ENCODE data around the gene MFAP3L. TPM values are rescaled to one million over a fixed set of nuclear protein-coding genes. Genes with fewer than 3 reads are reported as not detected.

The MFAP3L gene
- total and polyA plus RNA-seq, 11 donors, result 0.76 to 5.9 (median 3.2) TPM

DNA sequence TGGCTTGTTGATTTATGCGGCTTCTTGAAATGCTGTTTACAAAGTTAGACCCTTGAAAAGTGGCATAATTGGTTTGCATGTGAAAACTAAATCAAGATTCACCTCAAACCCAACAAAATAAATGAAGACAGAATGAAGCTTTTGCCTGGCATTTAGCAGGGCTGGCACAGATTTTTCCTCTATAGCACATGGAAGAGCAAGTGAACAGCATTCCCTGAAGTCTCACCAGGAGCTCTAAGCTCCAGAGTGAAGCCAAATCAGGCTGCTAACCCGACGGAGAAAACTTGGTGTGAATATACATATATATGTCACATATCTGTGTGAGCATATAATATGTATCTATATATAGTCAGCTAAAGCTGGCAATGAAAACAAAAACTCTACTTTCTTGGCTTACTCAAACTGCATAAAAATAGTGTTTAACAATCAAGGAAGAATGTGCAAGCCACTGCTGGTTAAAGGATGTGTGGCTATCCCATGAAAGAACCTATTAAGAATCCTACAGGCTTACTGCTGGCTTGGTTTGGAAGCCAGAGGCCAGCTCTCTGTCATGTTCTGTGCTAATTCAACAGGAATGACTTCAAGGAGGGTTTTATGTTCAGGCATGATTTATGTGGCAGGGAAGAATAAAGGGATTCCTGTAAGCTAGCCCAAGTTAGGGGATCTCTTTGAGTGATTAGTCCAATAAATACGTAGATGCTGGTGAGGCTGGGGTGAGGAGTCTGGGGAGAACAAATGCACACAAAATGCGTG lies 69.9 kb downstream of the MFAP3L start:
- ATAC-seq (no peak), DNase-seq (no peak)
- H3K4me1 ChIP-seq, result no peaks in the 10 kb centered on the region
- intact Hi-C loops (cut with DNase I), result no loop called here
- peaks cover 0 to 4% (median 0%) of the 10 kb centered on the region in 9 donors for H3K27me3 ChIP-seq
- peaks cover 0 to 3% (median 0%) of the 10 kb centered on the region in 12 donors for H3K9me3 ChIP-seq
- 69 to 82% (median 75%) methylated on average over 5 of the region's 5 CpGs for WGBS, 4 donors
- TF ChIP-seq, protein P1, sequence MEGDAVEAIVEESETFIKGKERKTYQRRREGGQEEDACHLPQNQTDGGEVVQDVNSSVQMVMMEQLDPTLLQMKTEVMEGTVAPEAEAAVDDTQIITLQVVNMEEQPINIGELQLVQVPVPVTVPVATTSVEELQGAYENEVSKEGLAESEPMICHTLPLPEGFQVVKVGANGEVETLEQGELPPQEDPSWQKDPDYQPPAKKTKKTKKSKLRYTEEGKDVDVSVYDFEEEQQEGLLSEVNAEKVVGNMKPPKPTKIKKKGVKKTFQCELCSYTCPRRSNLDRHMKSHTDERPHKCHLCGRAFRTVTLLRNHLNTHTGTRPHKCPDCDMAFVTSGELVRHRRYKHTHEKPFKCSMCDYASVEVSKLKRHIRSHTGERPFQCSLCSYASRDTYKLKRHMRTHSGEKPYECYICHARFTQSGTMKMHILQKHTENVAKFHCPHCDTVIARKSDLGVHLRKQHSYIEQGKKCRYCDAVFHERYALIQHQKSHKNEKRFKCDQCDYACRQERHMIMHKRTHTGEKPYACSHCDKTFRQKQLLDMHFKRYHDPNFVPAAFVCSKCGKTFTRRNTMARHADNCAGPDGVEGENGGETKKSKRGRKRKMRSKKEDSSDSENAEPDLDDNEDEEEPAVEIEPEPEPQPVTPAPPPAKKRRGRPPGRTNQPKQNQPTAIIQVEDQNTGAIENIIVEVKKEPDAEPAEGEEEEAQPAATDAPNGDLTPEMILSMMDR (IDR thresholded peaks at IDR 0.05), result no peak
- no peak for TF ChIP-seq POLR2A (IDR thresholded peaks at IDR 0.05)
- H3K36me3 ChIP-seq, result no peaks in the 10 kb centered on the region
- no peak overlapping the region for H3K4me3 ChIP-seq
- no peak overlapping the region for H3K27ac ChIP-seq

DNA sequence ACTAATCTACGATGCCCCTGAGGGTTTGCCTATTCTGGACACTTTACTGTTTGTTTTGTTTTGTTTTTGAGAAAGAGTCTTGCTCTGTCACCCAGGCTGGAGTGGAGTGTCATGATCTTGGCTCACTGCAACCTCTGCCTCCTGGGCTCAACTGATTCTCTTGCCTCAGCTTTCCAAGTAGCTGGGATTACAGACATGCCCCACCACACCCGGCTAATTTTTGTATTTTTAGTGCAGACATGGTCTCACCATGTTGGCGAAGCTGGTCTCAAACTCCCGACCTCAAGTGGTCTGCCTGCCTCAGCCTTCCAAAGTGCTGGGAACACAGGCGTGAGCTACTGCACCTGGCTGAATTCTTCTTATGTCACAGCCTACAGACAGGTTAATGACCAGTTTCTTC lies 70.7 kb downstream of the MFAP3L start:
- Histone ChIP-seq H3K4me1 (no peaks in the 10 kb centered on the region), H3K9me3 (peaks cover 0 to 3% (median 0%) of the 10 kb centered on the region in 12 donors), H3K27me3 (peaks cover 0 to 4% (median 0%) of the 10 kb centered on the region in 9 donors), H3K27ac (no peak overlapping the region), H3K36me3 (no peaks in the 10 kb centered on the region), H3K4me3 (no peak overlapping the region)
- WGBS, 4 donors, result 84 to 90% (median 87%) methylated on average over 5 of the region's 5 CpGs
- intact Hi-C loops (cut with DNase I), result no loop called here
- no peak for ATAC-seq
- no peak for DNase-seq
- no peak for TF ChIP-seq POLR2A (IDR thresholded peaks at IDR 0.05)
- TF ChIP-seq, protein P1 (IDR thresholded peaks at IDR 0.05), result no peak

DNA sequence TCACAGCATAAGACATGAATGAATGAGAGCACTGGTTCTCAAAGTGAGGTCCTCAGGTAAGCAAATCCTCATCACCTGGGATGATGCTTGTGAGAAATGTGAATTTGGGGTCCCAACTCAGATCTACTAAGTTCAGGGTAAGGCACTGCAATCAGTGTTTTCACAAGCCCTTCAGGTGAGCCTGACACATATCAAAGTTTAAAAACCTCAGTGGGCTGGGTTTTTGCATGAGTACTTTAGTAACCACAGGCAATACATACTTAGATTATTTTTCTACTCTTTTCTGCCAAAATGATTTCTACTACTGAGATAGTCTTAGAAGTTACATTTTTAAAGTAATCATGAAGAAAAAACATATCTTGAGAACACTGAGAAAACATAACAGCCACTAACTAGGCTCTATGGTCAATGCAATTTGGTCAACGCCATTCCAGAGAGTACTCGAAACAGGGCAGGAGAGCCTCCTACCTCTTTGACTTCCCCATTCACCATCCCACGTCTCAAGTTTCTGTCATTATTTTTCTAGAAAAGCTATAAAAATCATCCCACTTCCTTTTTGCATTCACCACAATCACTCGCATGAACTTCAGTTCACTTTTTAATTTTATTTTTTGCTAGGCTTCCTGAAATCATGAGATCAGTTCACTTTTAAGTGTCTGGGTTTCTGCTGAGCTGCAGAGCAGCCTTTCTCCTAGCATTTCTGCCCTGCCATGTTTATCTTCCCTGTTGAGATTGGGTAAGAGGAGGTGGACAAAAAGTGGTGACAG lies 73.8 kb downstream of the MFAP3L start:
- no peak for ATAC-seq

More for the DNA sequence above, 73.8 kb downstream of the MFAP3L start:
- Histone ChIP-seq H3K27ac (no peak overlapping the region), H3K27me3 (peaks cover 0 to 7% (median 0%) of the 10 kb centered on the region in 9 donors), H3K36me3 (no peaks in the 10 kb centered on the region), H3K9me3 (no peaks in the 10 kb centered on the region), H3K4me3 (no peak overlapping the region), H3K4me1 (no peaks in the 10 kb centered on the region)
- DNase-seq, result no peak
- intact Hi-C loops (cut with DNase I), result no loop called here
- TF ChIP-seq POLR2A (IDR thresholded peaks at IDR 0.05), result no peak
- TF ChIP-seq, protein P1 (IDR thresholded peaks at IDR 0.05), result no peak
- 61 to 74% (median 64%) methylated on average over 4 of the region's 4 CpGs for WGBS, 4 donors
